ENCODE measurements around the gene HGD.

GRCh38 chr3:120689395-120689794, 7.4 kb upstream of the HGD start:
- TF ChIP-seq, protein P1, sequence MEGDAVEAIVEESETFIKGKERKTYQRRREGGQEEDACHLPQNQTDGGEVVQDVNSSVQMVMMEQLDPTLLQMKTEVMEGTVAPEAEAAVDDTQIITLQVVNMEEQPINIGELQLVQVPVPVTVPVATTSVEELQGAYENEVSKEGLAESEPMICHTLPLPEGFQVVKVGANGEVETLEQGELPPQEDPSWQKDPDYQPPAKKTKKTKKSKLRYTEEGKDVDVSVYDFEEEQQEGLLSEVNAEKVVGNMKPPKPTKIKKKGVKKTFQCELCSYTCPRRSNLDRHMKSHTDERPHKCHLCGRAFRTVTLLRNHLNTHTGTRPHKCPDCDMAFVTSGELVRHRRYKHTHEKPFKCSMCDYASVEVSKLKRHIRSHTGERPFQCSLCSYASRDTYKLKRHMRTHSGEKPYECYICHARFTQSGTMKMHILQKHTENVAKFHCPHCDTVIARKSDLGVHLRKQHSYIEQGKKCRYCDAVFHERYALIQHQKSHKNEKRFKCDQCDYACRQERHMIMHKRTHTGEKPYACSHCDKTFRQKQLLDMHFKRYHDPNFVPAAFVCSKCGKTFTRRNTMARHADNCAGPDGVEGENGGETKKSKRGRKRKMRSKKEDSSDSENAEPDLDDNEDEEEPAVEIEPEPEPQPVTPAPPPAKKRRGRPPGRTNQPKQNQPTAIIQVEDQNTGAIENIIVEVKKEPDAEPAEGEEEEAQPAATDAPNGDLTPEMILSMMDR (conservative IDR thresholded peaks at IDR 0.05), result no peak
- TF ChIP-seq ZFX (IDR thresholded peaks at IDR 0.05), result no peak
